Neutrophil (primary cell): ENCODE data around the gene PRPSAP2.

Source experiments
- H3K27ac ChIP-seq: fragments of 200-600 bp; sonication (generic); 2 replicates; pipeline ENCODE4 v1.5.1; 2016; ENCODE audit warnings: mild to moderate bottlenecking, moderate library complexity
- H3K27me3 ChIP-seq: fragments of 200-600 bp; sonication (generic); 2 replicates; pipeline ENCODE4 v1.6.0; 2016; ENCODE audit warnings: mild to moderate bottlenecking
- H3K36me3 ChIP-seq: fragments of 200-600 bp; sonication (generic); 2 replicates; pipeline ENCODE4 v1.5.1; 2017
- H3K4me1 ChIP-seq, 2 experiments: fragments of 200-600 bp in 1 of 2; sonication (generic) in 1 of 2; 1 replicate in 1 of 2; 2 replicates in 1 of 2; pipeline versions ENCODE4 v1.5.1 to v1.6.1; 2013 to 2016; ENCODE audit warnings: low read depth in 1 of 2, low read length in 1 of 2, mild to moderate bottlenecking in 1 of 2, moderate library complexity in 1 of 2; ENCODE audit not compliant: control insufficient read depth in 1 of 2, insufficient read depth in 1 of 2
- H3K4me3 ChIP-seq, 2 experiments: fragments of 200-600 bp in 1 of 2; sonication (generic) in 1 of 2; 1 replicate in 1 of 2; 2 replicates in 1 of 2; pipeline ENCODE4 v1.5.1; 2013 to 2016; ENCODE audit warnings: low read depth in 1 of 2, low read length in 1 of 2, mild to moderate bottlenecking in 1 of 2, moderate library complexity in 1 of 2
- H3K9me3 ChIP-seq: fragments of 200-600 bp; sonication (generic); 2 replicates; pipeline ENCODE4 v1.5.1; 2016
- CTCF ChIP-seq: fragments of 200-600 bp; sonication (generic); IDR thresholded peaks from 2 replicates; pipeline ENCODE4 v1.5.1; 2016; ENCODE audit warnings: antibody characterized with exemption

Gene PRPSAP2

GRCh38 chr17:18957831-18958230 is 99.9 kb downstream of the PRPSAP2 start:
- Histone ChIP-seq H3K4me1 (no peaks in the 10 kb centered on the region), H3K36me3 (no peaks in the 10 kb centered on the region)
- TF ChIP-seq CTCF = no peak

GRCh38 chr17:18958611-18959010 is 100.7 kb downstream of the PRPSAP2 start:
- Histone ChIP-seq H3K4me3 (no peak overlapping the region), H3K27me3 (no peaks in the 10 kb centered on the region), H3K27ac (no peak overlapping the region), H3K36me3 (no peaks in the 10 kb centered on the region), H3K9me3 (no peaks in the 10 kb centered on the region), H3K4me1 (no peaks in the 10 kb centered on the region)
- no peak for TF ChIP-seq CTCF

More at GRCh38 chr17:18957831-18958230, 99.9 kb downstream of the PRPSAP2 start:
- H3K27ac ChIP-seq = no peak overlapping the region
- H3K27me3 ChIP-seq = no peaks in the 10 kb centered on the region
- H3K4me3 ChIP-seq = no peak overlapping the region
- no peaks in the 10 kb centered on the region for H3K9me3 ChIP-seq

GRCh38 chr17:18959071-18959844 is 101.3 kb downstream of the PRPSAP2 start:
- Histone ChIP-seq H3K9me3 (no peaks in the 10 kb centered on the region), H3K4me3 (no peak overlapping the region), H3K27me3 (no peaks in the 10 kb centered on the region), H3K36me3 (no peaks in the 10 kb centered on the region), H3K4me1 (no peaks in the 10 kb centered on the region), H3K27ac (no peak overlapping the region)
- TF ChIP-seq CTCF = no peak

- TF ChIP-seq CTCF = no peak
- Histone ChIP-seq H3K9me3 (no peaks in the 10 kb centered on the region), H3K27ac (no peak overlapping the region), H3K36me3 (no peaks in the 10 kb centered on the region), H3K4me3 (no peak overlapping the region), H3K27me3 (no peaks in the 10 kb centered on the region), H3K4me1 (peaks cover 0 to under 1% of the 10 kb centered on the region in 2 experiments)
Observed at GRCh38 chr17:18959845-18960240, 101.9 kb downstream of the PRPSAP2 start.

- TF ChIP-seq CTCF = no peak
- Histone ChIP-seq H3K4me3 (no peak overlapping the region), H3K27me3 (no peaks in the 10 kb centered on the region), H3K27ac (no peak overlapping the region), H3K9me3 (no peaks in the 10 kb centered on the region), H3K4me1 (peaks cover 0 to 4% of the 10 kb centered on the region in 2 experiments), H3K36me3 (no peaks in the 10 kb centered on the region)
Observed at GRCh38 chr17:18960241-18960665, 102.3 kb downstream of the PRPSAP2 start.
